Measurements from ENCODE around the gene MACC1. TPM values are rescaled to one million over a fixed set of nuclear protein-coding genes. Genes with fewer than 3 reads are reported as not detected.

MACC1 gene
- total RNA-seq, 3 donors from 2014 or later (not counting 1 experiment from before 2014, with no cell fraction given) = 0.09 to 0.45 (median 0.26) TPM

GRCh38 chr7:20232848-20233247, 15.7 kb upstream of the MACC1 start:
- no peaks in the 10 kb centered on the region for H3K4me1 ChIP-seq (ENCODE audit: control insufficient read depth, insufficient read depth, low read length)
- H3K4me3 ChIP-seq (ENCODE audit: low read length) = no peak overlapping the region
- no peaks in the 10 kb centered on the region for H3K36me3 ChIP-seq (ENCODE audit: control insufficient read depth, insufficient read depth, low read length)
- TF ChIP-seq, protein P1, sequence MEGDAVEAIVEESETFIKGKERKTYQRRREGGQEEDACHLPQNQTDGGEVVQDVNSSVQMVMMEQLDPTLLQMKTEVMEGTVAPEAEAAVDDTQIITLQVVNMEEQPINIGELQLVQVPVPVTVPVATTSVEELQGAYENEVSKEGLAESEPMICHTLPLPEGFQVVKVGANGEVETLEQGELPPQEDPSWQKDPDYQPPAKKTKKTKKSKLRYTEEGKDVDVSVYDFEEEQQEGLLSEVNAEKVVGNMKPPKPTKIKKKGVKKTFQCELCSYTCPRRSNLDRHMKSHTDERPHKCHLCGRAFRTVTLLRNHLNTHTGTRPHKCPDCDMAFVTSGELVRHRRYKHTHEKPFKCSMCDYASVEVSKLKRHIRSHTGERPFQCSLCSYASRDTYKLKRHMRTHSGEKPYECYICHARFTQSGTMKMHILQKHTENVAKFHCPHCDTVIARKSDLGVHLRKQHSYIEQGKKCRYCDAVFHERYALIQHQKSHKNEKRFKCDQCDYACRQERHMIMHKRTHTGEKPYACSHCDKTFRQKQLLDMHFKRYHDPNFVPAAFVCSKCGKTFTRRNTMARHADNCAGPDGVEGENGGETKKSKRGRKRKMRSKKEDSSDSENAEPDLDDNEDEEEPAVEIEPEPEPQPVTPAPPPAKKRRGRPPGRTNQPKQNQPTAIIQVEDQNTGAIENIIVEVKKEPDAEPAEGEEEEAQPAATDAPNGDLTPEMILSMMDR (IDR thresholded peaks at IDR 0.05) = no peak
- no peak for DNase-seq
- no peaks in the 10 kb centered on the region for H3K9me3 ChIP-seq (ENCODE audit: control insufficient read depth, insufficient read depth, low read length)
- Mint-ChIP-seq H3K4me3 (no peak overlapping the region), H3K9me3 (peaks cover 2 to 7% of the 10 kb centered on the region in 2 donors), H3K27me3 (ENCODE audit: low read depth in 2 of 2) (no peaks in the 10 kb centered on the region), H3K4me1 (no peaks in the 10 kb centered on the region), H3K36me3 (no peaks in the 10 kb centered on the region), H3K27ac (no peak overlapping the region)
- no peak overlapping the region for H3K27ac ChIP-seq (ENCODE audit: low read length)
- ATAC-seq = no peak
- H3K27me3 ChIP-seq (ENCODE audit: control insufficient read depth, insufficient read depth, low read length) = no peaks in the 10 kb centered on the region
- 96% methylated on average over 1 of the region's 1 CpG for WGBS (ENCODE audit: insufficient coverage)
- intact Hi-C loops (cut with micrococcal nuclease) = no loop called here

- ATAC-seq (no peak), DNase-seq (no peak)
- Histone ChIP-seq H3K27me3 (ENCODE audit: control insufficient read depth, insufficient read depth, low read length) (no peaks in the 10 kb centered on the region), H3K4me1 (ENCODE audit: control insufficient read depth, insufficient read depth, low read length) (no peaks in the 10 kb centered on the region), H3K36me3 (ENCODE audit: control insufficient read depth, insufficient read depth, low read length) (no peaks in the 10 kb centered on the region), H3K27ac (ENCODE audit: low read length) (no peak overlapping the region), H3K4me3 (ENCODE audit: low read length) (no peak overlapping the region), H3K9me3 (ENCODE audit: control insufficient read depth, insufficient read depth, low read length) (no peaks in the 10 kb centered on the region)
- Mint-ChIP-seq H3K4me1 (no peaks in the 10 kb centered on the region), H3K36me3 (no peaks in the 10 kb centered on the region), H3K9me3 (peaks cover 0 to 9% of the 10 kb centered on the region in 2 donors), H3K27ac (no peak overlapping the region), H3K27me3 (ENCODE audit: low read depth in 2 of 2) (no peaks in the 10 kb centered on the region), H3K4me3 (no peak overlapping the region)
- TF ChIP-seq, protein P1 (IDR thresholded peaks at IDR 0.05) = no peak
- WGBS (ENCODE audit: insufficient coverage) = 90% methylated on average over 6 of the region's 7 CpGs
- intact Hi-C loops (cut with micrococcal nuclease) = no loop called here
These were observed 12.7 kb upstream of the MACC1 start for GRCh38 chr7:20229646-20230500.

DNA sequence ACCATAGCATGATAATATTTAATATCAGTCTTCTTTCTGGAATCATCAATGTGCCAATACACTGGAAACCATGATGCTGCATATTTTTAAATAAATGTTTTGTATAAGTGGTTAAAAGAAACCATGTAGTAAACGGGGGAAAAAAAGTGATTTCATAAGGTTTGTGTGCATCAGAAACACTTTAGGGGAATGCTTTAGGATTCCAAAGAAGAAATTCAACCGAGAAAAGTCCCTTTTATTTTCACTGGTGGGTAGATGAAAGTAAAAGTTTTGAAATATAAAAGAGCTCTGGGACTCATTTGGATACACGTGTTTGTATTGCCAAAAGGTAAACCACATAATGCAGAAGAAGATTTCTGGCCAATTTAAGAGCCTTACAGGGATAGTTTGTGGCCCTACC, 11.9 kb upstream of the MACC1 start:
- Histone ChIP-seq H3K4me1 (ENCODE audit: control insufficient read depth, insufficient read depth, low read length) (no peaks in the 10 kb centered on the region), H3K27me3 (ENCODE audit: control insufficient read depth, insufficient read depth, low read length) (no peaks in the 10 kb centered on the region), H3K9me3 (ENCODE audit: control insufficient read depth, insufficient read depth, low read length) (no peaks in the 10 kb centered on the region), H3K4me3 (ENCODE audit: low read length) (no peak overlapping the region), H3K36me3 (ENCODE audit: control insufficient read depth, insufficient read depth, low read length) (no peaks in the 10 kb centered on the region), H3K27ac (ENCODE audit: low read length) (no peak overlapping the region)
- Mint-ChIP-seq H3K9me3 (peaks cover 0 to 9% of the 10 kb centered on the region in 2 donors), H3K4me3 (no peak overlapping the region), H3K27me3 (ENCODE audit: low read depth in 2 of 2) (no peaks in the 10 kb centered on the region), H3K36me3 (no peaks in the 10 kb centered on the region), H3K27ac (no peak overlapping the region), H3K4me1 (peaks cover 0 to under 1% of the 10 kb centered on the region in 2 donors)
- ATAC-seq (no peak), DNase-seq (no peak)
- TF ChIP-seq, protein P1 (IDR thresholded peaks at IDR 0.05) = no peak
- intact Hi-C loops (cut with micrococcal nuclease) = no loop called here
- 86% methylated on average over 3 of the region's 3 CpGs for WGBS (ENCODE audit: insufficient coverage)
